HG02759 (cell line): ENCODE data around the gene KRTAP10-10.
"Not testable (repeated sequence)": the region's sequence is repeated elsewhere in the genome, so short reads cannot be mapped to it uniquely, and the experiment has no call there.

Source experiments
- ATAC-seq: cut with Tn5 transposase; IDR thresholded peaks from one replicate; pipeline ENCODE4 v1.9.1; 2021; ENCODE audit warnings: mild to moderate bottlenecking, moderate library complexity; ENCODE audit not compliant: unreplicated experiment

Gene KRTAP10-10

DNA sequence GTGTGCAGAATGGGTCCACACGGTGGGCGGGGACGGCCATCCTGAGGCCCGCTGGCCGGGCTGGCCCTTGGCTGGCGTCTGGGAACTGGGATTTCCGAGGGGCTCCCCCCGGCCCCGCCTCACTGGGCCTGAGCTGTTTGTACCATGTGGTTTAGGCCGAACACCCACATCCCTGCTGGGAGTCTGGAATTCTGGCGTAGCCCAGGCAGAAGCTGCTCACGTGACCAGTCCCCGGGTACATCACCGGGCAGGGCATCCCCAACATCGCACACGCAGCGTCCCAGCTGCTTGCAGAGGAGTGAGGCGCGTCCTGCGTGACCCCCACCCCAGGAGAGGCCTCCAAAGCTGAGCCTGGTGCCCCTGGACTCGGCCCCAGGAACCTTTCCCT, 34.7 kb upstream of the KRTAP10-10 start:
- no peak for ATAC-seq

DNA sequence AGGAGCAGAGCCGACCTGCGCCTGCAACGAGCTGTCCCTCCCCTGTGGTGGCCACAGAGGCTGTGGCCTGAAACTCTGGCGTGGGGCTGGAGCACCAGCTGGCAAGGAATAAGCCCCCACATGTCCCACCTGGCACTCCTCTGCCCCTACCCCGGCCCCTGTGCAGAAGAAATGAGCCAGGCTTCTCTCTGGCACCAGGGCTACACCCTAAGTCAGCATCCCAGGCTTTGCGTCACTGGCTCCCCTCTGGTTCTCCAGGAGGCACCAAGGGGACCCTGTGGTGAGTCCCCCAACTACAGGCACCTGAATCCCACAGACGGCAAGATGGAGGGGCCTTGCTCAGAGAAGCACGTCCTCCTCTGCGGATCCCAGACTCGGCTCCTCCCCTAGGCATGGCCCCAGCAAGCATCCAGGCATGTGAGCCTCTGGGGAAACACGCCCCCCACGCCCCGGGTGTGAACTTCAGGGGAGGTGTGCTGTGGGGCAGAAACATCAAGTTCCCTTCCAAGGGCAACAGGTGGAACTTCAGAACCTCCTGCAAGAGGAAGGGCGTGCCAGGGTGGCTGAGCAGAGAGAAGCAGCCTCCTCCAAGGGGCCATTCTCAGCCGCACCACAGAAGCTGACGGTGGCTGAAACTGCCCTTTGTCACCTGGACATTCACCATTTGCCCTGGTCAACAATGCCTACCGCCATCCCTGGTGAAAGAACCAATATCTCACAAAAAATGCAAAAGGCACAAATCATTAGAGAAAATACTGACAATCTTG, 33.9 kb upstream of the KRTAP10-10 start:
- no peak for ATAC-seq

DNA sequence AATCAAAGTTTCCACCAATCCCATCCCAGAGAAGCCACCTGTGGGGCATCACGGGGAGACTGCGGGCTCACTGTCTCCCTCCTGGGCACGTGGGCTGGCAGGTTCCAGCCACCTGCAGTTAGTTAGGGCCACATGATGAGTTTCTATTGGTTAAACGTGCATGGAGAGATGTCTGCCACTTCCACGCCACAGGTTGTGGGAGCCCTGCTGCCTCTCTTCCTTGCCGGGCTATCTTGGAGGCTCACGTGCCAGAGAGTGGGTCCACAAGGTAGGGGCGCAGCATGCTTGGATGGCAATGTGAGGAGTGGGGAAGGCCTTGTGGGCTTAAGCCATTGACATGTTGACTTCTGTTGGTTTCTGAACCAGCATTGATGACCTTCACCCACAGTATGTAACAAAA, 33.2 kb upstream of the KRTAP10-10 start:
- no peak for ATAC-seq

DNA sequence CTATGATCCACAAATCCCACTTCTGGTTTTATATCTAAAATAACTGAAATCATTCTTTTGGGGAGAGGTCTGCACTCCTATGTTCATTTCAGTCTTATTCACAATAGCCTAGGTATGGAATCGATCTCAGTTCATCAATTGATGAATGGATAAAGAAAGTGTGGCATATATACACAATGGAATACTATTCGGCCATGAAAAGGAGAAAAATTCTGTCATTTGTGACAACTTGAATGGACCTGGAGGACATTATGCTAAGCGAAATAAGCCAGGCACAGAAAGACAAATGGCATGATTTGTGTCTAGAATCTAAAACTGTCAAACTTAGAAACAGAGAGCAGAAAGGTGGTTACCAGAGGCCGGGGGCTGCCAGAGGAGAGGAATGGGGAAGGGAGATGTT, 30.7 kb upstream of the KRTAP10-10 start:
- ATAC-seq, result no peak

DNA sequence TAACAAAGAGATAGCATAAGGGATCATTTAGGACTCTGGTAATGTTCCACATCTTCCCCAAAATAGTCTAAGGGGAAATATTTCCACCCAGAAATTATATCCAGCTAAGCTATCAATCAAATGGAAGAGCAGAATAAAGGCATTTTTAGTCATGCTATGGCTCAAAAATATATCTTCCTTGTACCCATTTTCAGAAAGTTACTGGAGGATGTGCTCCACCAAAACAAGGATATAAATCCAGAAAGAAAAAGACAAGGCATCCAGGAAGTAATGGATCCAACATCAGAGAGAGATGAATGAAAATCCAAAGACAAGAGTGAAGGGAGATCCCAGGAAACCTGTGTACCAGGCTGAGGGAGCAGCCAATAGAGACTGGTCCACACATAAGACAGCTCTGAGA, 28.0 kb upstream of the KRTAP10-10 start:
- ATAC-seq, result no peak

DNA sequence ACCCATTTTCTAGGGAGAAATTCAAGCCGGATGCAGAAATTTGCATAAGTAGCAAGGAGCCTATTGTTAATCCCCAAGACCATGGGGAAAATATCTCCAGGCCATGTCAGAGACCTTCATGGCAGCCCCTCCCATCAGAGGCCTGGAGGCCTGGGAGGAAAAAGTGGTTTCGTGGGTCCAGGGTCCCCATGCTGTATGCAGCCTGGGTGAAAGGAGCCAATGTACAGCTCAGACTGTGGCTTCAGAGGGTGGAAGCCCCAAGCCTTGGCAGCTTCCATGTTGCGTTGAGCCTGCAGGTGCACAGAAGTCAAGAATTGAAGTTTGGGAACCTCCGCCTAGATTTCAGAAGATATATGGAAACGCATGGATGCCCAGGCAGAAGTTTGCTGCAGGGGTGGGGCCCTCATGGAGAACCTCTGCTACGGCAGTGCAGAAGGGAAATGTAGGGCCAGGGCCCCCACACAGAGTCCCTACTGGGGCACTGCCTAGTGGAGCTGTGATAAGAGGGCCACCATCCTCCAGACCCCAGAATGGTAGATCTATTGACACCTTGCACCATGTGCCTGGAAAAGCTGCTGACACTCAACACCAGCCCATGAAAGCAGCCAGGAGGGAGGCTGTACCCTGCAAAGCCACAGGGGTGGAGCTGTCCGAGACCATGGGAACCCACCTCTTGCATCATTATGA, 26.9 kb upstream of the KRTAP10-10 start:
- not testable (repeated sequence) for ATAC-seq

DNA sequence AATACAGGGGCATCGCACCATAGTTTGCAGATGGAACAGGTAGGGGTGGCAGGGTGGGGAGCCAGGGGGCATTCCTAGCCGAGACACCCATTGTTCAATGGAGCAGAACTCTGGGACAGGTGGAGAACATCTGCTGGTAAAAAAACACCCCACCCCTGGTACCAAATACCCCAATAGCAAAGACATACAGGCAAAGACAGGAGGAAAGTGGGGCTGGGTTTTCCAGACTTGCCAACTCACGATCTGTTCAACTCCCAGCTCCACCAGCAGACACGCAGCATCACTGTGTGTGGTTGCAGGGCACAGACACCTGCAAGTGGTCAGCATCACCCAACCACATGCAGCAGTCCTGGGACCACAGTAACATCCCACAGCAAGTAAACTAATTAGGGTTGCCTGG, 25.6 kb upstream of the KRTAP10-10 start:
- no peak for ATAC-seq

DNA sequence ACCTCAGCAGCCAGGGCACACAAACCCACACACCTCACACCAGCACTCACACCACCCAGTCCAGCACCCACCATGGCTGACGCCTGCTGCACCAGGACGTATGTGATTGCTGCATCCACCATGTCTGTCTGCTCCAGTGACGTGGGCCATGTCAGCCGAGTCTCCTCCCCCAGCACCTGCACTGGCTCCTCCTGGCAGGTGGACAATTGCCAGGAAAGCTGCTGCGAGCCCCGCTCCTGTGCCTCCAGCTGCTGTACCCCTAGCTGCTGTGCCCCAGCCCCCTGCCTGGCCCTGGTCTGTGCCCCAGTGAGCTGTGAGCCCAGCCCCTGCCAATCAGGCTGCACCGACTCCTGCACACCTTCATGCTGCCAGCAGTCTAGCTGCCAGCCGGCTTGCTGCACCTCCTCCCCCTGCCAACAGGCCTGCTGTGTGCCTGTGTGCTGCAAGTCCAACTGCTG, 25.1 kb upstream of the KRTAP10-10 start, which contains the start of gene KRTAP10-8:
Gene KRTAP10-8 (plus strand): TSS at position 51 of the 458 bp plus-strand sequence. CDS start 22 bp downstream, at position 73.
- no peak for ATAC-seq

DNA sequence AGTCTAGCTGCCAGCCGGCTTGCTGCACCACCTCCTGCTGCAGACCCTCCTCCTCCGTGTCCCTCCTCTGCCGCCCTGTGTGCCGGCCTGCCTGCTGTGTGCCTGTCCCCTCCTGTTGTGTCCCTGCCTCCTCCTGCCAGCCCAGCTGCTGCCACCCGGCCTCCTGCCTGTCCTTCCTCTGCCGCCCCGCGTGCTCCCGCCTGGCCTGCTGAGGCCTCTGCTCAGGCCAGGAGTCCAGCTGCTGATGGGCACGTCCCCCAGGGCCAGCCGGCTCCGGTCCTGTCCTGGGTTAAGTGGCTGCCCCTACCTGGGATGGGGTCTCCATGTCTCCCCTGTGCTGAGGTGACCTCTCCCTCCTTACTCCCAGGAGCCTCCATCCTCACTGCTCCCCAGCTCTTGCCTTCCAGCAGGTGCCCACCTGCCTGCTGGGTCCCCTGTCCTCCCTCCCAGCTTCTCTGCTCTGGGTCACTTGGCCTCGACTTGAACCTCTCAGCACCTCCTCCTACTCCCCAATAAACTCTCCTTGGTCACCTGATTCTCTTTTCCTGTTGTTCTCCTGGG, 24.4 kb upstream of the KRTAP10-10 start:
- no peak for ATAC-seq

DNA sequence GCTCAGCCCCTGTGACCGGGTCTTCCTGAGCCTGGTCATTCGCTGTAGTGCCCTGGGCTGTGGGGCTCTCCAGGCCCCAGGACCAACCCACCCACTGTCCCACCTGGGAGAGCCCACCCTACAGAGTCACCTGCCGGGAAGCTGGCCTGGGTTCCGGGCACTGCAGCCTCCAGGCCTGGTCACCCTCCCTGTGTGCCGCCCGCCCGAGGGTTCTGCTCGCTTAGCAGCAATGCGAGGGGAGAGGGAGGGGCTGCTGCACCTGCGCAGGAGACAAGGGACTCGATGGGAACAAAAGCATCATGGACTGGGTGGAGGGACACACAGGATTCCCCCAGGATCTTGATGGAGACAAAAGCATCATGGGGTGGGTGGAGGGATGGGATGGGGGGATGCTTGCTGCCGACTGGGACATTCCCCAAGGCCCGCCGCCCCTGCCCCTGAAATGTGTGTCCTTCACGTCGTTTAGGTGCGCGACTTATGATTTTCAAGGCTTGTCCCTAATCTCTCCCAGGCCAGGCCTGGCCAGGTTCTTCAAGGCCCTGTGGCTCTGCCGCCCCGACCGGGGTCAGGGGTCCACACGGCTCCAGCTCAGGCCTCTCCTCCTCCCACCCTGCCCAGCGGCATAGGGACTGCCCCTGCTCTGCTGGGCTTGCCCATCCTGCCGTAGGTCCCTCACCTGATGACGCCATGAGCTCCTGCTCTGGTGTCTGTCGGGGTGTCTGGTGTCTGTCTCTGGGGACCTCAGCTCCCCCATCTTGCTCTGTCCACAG, 23.6 kb upstream of the KRTAP10-10 start:
- no peak for ATAC-seq

DNA sequence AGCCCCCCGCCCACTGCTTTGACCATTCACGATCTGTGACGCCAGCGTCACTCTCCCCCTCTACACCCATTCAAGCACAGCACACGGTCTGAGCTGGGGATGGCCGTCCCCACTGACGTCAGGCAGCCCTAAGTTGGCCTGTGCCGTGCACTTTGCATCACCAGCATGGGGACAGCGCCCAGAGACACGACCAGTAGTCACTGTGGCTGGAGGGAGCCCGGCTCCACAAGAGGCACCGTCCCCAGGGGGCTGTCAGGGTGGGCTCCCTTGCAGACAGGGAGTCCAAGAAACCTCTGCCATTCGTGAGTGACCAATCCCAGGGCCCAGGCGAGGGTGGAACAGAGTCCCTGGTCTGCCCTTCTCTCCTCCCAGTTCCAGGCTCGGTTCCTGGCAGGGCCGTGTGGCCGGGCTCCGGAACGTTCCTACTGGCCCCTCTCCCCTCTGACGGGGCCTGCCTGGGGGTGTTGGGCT, 23.0 kb upstream of the KRTAP10-10 start:
- no peak for ATAC-seq

DNA sequence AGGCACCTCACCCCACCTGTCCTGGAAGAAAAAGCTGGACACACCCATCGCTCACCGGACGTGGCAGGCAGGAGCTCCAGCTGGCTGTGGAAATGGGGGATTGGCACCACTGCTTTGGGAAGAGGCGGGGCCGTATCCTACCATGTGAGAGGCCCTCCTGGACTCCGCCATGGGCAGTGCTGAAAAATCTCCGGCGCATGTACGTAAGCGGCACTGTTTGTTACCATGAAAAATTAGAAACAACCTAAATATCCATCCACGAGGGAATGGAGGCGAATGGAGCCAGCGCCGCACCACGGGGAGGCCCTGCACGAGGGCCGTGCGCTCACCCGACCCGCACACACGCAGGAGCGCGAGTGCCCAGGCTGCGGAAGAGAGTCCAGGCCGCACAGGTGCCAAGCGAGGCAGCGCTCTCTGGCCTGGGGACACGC, 22.2 kb upstream of the KRTAP10-10 start:
- no peak for ATAC-seq

DNA sequence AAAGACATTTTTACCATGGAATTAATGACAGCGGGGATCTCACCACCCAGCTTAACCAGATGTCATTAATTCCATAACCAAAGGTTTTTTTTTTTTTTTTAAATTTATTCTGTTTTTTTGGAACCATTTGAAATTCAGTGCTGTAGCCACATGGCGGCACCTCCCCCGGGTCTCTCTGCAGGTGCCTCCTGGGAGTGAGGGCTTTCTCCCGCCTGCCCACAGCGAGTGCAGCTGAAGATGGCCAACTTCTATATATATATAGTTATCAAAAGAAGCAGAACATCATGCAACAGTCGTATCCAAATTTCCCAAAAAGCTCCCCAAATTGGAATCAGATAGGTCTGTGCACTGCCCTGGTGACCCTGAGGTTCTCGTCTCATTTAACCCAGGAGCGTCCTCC, 21.7 kb upstream of the KRTAP10-10 start:
- no peak for ATAC-seq

DNA sequence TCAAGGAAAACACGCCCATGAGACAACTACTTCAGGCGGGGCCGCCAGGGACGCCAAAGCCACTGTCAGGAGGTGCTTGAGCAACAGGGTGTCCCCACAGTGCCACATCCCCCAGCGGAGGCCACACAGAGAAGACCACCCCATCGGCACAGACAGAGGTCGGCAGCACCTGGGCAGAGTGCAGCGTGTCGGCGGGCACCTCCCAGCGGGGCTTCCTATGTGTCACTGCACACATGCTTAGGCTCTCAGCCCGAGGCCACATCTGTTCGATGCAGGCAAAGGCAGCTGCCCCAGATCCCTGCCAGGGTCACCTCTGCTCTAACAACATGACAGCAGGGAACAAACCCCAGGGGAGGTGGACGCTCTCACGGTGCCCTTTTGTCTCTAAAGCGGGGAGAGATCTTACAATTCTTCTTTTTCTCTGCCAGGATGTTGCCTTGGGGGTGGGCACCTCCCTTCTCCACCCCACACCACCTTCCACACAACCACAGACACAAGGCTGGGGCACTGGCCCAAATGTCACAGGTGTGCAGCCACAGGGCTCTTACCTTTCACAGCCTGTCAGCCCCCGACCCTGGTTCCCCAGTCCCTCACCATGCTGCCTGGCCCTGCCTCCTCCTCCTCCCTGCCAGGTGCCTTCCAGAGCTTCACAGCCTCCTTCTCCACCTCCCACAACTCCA, 21.1 kb upstream of the KRTAP10-10 start:
- ATAC-seq, result no peak

DNA sequence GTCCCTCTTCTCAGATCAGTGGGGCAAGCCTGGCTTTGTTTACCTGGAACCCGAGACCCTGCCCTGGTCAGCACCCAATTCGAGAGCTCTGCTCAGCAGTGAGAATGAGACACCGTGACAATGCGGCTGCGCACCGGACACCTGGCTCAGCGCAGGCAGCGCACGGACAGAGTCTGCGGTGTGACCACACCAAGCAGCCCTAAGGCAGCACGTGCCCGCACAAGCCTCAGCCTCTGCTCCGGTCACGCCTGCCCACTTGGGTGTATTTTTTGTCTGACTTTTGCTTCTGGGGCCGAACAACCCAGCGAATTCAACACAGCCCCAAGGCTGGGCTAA, 20.6 kb upstream of the KRTAP10-10 start:
- ATAC-seq, result no peak

DNA sequence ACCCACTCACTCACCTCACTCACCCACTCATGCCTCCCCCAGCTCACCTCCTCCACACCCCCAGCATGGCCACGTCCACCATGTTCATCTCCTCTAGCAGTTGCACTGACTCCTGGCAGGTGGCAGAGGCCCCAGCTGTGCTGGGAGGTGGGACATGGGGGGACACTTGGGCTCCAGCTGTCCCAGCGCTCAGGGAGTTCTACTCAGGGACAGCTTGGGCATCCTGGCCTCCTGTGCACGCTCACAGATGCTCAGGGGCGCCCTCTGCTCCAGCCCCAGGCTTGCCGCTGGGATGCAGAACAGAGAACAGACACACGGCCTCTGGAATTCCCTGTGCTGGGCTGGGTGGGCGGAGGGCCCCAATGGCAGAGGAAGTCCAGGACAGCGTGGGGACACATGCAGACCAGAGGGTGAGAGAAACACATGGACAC, 20.1 kb upstream of the KRTAP10-10 start:
- ATAC-seq, result no peak

DNA sequence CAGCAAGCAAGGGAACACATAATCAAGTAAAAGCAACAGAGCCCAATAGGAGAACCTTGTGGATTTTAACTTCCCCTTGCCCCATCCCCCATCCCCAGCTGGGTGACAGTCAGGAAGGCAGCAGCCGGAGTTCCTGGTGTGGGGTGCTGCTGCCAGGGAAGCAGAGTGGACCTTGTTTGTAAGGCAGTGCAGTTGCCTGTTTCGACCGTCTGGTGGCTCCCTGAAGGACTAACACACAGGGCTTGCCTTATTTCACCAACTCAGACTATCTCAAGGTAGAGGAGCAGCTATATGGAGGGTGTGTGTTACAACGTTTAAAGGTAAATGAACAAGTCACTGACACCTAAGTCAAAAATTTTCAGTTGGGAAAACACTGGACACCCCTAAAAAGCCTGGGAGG, 18.7 kb upstream of the KRTAP10-10 start:
- no peak for ATAC-seq

DNA sequence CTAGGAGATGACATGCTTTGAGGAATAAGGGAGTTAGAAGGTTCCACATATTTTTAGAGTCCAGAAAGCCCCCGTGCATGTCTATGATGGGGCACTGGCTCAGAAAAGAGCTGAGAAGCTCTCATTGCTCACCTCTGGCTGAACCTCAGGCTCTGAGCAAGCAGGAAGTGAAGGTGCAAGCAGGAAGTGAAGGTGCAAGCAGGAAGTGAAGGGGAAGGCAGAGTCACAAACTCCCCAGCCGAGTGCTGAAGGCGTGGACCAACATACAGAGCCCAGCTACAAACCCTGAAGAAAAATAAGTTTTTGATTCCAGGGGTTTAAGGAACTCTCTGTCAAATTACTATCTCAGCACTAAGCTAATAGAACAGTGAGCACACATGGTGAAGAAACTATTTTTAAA, 18.2 kb upstream of the KRTAP10-10 start:
- no peak for ATAC-seq

DNA sequence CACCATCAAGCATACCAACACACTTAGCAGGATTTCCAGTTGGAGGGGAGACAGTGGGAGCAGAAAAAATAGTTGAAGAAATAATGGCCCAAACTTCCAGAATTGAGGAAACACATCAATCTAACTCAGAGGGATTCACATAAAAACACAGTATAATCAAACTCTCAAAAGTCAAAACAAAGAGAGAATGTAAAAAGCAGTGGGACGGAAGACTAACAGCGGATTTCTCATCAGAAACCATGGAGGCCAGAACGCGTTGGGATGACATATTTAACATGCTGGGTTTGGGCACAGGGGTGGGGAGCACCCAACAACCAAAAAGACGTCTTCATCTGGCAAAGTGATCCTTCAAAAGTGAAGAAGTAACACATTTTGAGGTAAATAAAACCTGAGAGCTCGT, 17.3 kb upstream of the KRTAP10-10 start:
- no peak for ATAC-seq

DNA sequence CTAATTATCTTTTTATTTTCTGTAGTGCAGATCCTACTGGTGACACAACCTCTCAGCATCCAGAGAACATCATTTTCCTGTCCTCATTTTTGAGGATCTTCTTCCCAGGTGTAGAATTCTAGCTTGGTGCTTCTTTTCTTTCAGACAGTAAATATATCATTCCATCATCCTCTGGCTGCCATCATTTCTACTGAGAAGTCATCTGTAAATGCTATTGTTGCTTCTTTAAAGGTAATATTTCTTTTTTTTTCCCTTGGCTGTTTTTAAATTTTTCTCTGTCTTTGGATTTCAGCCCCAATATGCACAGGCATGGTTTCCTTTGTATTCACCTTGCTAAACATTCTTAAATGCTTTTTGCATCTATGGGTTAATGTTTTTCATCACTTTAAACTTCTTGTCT, 13.6 kb upstream of the KRTAP10-10 start:
- ATAC-seq, result no peak

DNA sequence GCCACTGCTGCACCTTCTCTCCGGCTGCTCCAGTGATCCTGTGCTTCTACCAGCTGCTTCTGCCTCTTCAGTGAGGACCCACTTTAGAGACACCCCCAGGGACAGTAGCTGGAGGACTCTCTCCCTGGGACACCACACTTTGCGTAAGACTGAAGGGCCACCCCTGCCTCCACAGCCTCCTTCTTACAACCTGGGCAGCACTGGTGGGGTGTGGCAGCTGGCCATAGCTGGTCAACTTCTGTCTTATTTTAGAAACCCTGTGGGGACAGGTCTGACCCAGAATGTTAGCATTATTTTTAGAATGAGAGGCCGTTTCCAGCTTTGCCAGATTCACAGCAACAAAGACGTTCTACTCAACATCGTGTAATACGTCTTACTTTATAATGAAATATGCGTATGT, 11.4 kb upstream of the KRTAP10-10 start:
- no peak for ATAC-seq
